Mesenteric fat pad (tissue), 1 donor: ENCODE data around the gene RPL10. TPM values are rescaled to one million over a fixed set of nuclear protein-coding genes. Genes with fewer than 3 reads are reported as not detected.
A peak's percentile ranks its signal among the peaks of the same experiment; 100 is the strongest.

Experiments used
- DNase-seq: peaks from one replicate; pipeline ENCODE4 v3.0.0-alpha.2; 2020; ENCODE audit warnings: low spot score
- total RNA-seq: library from RNA; stranded (reverse); fragmentation: NEBNext Ultra II Directional; extraction: Animal tissue kit (Norgen Biotek cat#: 25700); gene quantifications from one replicate; pipeline ENCODE4 v1.2.1, GENCODE V29; 2021
- donor health status: DM: yes; HTN: yes; CAD: no.

Gene RPL10
- total RNA-seq, 1 donor from 2014 or later = 2,424 TPM

DNA sequence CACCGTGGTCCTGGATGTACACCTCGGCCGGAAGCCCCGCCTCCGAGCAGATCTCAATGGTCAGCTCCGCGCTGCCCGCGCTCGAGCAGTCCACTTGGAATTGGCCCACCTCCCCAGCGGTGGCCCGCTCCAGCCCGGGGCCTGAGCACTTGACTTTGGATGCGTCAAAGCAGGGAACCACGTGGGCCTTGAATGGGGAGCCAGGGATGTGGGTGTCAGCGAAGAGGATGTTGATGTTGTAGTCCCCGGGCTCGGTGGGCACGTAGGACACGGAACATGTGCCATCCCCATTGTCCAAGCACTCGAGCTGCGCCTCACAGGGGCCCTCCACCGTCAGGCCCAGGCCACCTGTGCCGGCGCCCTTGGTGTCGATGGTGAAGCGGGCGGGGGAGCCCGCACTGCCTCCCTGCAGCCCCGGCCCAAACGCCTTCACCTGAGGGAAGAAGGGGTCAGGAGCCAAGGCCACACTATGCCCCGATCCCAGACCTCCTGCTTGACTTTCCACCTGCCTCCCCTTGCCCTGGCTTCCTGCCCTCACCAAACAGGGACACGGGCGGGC lies 37.9 kb upstream of the RPL10 start:
- no peak for DNase-seq

DNA sequence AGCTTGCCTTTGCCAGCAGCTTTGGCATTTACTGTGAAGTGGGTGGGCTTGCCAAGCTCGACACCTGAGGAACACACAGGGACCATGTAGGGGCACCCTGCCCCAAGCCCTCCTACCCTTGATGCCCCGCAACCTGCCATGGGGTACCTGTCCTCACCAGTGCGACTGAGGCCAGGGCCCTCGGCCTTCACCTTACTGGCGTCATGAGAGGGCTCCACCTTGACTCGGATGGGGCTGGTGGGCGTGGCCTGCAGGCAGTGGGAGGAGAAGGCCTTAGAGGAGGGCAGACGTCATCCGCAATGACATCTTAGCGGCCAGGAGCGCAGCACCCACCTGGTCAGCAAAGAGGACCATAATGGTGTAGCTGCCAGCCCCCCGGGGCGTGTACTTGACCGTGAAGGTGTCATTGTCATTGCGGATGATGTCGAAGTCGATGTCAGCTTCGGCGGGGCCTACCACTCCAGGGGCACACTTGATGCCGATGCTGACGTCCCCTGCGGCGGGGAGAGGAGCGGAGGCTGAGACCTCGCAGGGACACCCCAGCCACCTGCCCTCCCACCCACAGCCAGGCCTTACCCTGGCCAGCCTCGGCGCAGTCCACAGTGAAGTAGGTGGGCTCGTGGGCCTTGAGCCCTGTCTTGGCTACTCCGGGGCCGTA lies 36.0 kb upstream of the RPL10 start:
- DNase-seq = no peak

DNA sequence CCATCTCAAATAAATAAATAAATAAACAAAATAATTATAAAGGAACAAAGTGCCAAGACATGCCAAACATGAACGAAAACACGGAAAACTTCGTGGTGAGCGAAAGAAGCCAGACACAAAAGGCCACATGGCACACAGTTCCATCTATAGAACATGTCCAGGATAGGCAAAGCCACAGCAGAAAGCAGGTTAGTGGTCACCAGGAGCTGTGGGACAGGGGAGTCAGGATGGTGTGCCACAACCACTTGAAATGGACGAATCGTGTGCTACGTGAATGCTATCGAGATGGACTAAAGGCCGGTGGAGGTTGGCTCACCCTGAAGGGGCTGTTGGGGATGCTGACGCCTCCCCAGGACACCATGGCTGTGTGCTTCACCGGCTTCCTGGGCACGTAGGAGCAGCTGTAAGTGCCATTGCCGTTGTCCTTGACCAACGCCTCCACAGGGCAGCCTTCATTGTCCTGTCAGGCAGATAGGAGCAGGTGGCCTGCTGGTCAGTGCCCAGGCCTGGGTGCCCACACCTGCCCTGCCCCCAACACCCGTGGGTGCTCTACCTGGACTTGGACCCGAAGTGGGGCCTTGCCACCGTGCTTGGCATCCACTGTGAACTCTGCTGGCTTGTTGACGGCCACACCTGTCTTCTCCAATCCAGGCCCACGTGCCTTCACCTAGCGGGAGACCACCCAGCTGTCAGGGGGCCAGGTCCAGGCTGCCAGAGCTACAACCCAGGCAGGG lies 34.3 kb upstream of the RPL10 start:
- DNase-seq = no peak

DNA sequence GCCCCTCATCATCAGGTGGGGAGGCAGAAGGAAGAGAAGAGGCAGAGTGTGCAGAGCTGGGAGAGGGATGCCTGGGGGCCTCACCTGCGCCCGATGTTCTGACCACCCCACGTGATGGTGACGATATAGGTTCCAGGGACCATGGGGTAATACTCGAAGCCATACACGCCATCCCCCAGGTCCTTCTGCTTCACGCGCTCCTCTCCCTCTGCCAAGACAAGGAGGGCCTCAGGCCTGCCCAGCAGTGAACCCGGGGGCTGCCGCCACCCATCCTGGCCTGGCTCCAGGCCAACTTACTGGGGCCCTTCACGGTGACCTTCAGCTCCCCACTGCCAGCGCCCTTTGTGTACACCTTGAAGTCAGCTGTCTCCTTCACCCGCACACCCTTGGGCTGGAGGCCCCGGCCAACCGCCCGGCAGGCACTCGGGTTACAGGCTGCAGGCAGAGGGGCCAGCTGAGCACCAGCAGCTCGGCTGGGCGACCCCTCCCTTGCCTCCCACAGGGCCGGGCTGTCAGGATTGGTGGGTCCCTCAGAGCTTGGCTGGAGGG lies 33.1 kb upstream of the RPL10 start:
- DNase-seq = no peak

DNA sequence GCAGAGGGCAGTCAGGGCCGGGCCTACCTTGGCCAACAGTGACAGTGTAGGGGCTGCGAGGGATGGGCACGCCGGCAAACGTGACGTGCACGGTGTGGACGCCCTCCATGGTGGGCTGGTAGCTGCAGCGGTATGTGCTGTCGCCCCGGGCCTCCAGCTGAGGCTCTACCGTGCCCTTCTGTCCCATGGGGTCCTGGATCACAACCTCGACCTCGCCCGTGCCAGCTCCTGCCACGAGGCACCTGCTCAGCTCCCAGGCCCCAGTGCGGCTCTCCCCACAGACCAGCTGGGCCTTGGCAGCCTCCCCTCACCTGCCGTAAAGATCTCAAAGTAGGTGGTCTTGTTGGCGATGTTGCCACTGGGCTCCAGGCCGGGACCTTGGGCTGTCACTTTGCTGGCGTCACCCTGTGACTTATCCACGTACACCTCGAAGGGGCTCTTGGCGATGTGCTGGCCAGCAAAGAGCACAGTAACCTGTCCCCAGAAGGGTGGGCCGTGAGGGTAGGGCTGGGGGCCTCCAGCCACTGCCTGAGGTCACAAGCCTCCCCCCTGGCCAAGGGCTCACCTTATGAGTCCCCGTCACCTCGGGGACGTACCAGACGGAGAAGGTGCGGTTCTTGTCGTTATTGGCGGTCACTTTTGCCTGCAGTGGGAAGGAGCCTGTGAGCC lies 32.0 kb upstream of the RPL10 start:
- no peak for DNase-seq

DNA sequence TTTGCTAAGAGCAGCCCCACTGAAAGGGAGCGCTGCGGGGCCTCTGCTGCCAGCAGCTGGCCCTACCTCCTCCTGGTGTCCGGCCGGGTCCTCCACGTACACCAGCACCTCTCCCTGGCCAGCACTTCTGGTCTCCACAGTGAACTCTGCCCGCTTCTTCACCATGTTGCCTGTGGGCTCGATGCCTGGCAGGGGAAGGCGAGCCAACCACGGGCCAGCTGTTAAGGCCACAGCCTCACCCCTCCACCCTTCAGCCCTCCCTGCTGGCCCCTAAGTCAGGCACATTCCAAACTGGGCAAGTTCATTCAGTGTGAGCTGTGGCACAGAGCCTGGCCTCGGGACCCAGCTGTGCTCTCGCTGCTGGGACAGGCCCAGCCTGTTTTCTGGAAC lies 31.5 kb upstream of the RPL10 start:
- no peak for DNase-seq

DNA sequence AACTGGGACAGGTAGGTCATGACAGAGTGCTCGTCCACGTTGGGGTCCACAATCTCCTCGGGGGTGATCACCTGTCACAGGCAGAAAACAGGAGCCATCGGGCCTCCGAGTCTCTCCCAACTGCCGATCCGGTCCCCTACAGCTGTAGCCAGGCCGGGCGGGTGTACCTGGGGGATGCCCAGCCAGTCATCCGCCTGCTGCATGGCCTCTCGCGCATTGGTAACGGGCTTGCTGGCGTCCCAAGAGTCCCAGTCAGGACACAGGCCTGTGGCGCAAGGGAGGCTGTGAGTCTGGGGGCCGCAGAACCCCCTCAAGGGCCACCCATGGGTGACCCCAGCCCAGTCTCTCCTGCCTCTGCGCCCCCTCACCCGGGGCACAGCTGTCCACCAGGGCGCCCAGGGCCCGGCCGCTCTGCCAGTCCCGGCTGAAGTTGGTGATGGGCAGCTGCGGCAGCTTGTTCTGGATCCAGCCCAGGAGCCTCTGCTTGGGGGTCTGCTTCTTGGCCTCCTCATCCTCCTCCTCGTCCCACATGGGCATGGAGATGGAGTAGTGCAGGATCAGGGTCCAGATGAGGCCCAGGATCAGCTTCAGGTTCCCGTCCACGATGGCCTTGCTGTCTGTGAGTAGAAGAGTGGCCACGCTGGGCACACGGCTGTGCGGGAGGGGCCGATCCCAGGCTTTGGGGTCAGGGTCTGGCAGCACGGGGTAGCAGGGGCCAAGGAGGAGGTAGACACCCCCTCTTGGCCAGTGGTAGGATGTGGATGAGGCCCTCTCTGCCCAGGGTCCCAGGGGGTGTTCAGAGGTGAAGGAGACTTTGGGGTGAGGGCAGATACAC lies 30.5 kb upstream of the RPL10 start:
- DNase-seq = no peak

DNA sequence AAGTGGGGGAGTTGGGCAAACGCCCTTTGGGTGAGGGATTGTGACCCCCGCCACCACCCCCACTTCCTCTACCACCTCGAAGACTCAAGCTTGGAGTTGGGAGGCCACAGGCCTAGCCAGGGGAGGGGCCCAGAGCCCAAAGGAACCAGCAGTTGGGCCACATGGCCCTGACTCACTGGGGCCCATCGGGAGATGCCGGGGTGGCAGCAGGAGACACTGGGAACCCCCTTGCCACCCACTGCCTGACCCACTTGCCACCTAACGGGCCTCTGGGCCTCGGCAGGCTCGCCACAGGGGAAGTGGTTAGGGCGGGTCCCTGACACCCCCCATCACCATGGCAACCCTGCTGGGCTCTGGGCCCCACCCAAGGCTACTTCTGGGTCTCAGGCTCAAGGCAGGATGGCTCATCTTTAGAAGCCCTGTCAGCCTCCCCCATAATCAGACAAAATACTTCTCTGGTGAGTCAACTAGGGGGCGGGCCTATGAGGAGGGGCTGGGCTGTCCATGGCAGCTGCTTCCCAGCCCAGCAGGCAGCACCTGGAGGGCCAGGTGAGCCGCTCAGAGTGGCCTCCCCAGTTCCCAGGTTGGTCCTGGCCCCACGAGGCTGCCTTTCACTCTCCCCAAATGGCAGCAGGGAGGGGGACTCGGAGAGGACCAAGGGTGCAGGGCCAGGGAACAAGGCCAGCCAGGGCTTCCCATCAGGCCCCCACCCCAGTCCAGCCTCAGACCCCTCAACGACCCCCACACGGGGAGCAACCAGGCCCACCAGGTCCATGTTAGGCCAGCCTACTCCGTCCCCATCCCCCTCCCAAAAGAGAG lies 29.3 kb upstream of the RPL10 start:
- no peak for DNase-seq

DNA sequence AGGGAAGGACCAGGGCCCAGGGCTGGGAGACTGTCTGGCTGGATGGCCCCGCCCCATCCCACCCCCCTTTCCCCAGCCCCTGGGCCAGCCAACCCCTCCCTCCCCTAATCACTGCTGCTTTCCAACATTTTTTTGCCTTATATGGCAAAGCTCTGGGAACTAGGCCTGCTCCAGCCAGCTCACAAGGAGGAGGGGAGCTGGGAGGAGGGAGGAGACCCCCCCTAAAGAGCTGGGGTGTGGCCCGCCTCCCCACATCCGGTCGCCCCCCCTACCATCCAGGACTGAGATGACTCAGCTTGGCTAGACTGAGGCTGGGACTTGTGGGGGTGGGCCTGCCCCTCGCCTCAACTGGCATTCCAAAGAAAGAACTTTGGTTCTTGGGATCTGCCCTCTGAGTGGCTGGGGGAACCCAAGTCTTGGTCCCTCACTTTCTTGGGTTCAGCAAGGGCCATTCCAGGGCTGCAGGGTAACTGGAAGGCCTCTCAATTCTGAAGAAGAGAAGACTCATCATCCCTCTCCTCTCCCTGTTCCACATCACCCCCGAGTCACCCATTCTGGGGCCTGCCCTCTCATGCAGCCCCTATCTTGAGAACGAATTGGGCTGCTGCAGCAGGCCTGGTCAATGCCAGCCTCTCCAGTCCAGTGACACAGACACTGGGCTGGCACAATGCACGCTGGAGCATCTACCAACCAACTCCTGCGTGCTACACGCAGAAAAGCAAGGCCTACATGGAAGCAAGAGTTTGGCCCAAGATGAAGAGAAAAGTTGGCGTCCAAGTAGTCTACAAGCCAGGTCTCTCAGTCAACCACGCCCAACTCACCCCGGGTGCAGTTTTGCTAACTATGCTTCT lies 28.5 kb upstream of the RPL10 start:
- no peak for DNase-seq

DNA sequence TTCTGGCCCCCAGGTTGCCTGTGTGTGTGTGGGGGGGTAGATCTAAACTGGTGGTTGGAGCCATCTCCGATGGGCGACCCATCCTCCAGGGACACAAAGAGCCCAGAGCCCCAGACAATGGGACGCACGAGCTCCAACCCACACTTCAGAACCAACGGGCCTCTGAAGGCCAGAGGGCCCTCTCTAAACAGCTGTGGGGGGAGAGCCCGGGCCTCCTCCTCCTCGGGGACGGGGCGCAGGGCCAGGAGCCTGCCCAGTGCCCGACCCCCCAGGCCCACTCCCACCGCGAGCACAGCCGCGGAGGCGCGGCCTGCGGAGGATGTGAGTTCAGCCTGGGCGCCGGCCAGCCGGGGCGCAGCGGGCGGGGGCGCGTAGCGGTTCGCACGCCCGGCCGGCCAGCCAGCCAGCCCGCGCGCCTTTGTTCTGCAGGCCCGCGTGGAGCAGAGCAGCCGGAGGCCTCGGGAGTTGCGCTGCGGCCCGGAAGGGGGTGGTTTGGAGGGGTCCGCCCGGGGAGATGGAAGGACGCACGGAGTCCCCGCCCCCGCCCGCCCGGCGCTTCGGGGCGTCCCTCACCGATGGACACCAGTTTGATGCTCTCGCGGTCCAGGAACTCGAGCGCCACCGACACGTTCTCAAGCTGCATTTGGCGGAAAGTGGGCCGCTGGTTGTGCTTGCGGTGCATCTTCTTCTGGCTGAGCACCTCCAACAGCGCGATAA lies 27.7 kb upstream of the RPL10 start:
- DNase-seq = no peak

DNA sequence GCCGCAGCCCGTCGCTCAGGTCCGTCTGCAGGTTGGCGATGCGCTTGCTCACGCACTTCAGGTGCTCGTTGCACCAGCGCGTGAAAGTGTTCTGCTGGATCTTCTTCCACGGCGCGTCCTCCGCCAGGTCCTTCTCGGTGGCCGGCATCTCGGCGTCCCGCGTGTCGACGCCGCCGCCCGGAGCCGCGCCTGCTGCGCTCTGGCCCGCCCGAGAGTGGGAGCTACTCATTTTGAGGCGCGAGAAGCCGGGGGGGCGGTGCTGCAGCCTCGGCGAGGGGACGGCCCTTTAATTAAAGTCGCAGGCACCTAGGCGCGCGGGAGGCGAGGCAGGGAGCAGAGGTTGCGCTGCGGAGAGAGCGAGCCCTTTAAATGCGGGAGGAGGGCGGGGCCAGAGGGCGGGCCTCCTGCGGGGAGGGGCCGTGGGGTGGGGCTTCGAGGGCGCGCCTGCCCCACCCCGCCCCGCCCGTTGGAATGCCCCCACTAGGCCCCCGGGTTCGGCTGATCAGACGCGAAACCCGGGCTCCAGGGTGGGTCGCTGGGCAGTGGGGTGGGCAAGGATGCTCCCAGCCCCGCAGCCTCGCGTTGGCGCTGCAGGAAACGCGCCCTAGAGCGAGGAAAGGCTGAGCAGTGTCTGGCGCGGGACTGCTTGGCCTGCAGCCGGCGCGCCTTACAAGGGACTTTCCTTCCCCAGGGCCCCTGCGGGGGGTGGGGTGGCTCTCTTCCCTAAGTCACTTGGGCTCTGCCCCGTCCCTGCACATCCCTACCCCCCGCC lies 27.0 kb upstream of the RPL10 start:
- peak; percentile 96 for DNase-seq

DNA sequence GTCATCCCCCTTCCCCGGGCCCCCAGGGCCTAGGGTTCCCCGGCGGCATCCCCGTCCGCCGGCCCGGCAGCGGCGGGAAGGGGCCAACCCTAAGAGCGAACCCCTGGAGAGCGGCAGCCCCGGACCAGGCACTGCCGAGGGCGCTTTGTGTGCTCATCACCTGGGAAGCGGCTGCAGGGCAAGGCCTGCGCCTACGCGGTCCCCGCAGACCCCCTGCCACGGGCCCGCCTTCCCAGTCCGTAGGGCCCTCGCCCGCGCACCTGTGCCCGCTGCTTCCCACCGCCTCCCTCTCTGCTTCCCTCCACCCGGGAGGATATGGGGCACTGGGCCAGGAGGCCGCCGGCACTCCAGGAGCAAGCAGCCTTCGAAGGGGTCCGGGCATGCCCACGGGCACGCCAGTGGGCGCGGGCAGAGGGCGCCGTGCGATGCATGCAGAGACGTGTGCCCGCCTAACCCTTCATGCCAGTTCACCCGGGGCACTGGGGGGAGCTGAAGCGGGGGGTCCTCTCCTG lies 26.3 kb upstream of the RPL10 start:
- no peak for DNase-seq

DNA sequence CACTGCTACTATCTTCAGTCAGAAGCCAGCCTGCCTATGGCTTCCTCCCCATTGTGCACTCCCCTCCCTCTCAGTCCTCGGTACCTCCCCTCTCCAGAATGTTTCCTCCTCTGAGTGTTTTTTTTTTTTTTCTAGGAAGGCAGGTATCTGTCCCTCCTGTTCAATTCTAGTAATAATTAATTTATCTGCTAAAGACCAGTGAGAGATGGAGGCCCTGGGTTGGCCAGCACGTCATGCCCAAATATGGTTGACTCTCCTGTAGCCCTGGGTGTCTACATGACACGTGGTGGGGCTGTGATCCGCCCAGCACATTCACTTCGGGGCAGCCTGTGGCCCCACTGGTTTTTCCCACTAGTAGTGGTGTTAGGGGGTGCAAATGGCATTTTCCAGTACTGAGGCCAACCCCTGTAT lies 25.6 kb upstream of the RPL10 start:
- no peak for DNase-seq

DNA sequence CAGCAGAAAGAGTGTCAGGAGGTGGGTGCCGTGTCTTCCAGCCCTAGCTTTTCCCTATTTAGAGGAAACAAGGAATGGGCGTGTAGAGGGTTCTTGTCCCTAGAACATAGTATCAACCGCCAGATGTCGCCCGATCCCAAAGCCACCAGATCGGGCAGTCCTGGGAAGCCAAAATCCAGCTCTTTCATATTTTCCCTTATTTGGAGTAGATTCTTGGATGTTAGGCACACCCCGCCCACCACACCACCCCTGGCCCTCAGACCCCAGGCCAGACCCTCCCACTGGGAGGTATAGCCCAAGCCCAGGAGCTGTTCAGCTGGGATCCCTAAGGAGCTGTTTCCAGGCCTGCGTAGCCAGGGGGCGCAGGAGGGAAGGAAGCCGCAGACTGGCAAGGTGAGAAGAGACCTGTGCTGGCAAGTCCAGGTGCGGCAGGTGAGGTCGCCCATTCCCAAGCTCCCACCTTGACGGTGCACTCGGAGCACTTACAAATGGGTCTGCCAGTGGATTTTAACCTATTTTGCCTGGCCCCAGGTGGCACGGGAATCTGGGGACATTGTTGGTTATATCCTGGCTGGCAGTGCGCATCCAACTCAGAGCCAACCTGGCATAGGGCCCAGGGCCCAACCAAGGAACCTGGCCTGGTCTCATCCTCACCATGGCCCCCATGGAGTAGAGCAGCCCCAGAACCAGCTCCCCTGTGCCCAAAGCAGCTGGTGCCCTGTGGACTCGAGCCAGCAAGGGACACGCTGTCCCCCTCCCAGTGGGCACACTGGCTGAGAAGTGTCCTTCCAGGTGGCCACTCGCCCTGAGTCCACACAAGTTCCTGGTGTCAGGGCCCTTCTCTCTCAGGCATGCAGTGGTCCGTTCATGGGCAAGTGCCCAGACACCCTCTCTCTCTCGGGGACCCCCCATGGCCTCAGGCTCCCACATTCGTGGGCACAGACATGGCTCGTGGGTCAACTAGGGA lies 24.6 kb upstream of the RPL10 start:
- DNase-seq = no peak

DNA sequence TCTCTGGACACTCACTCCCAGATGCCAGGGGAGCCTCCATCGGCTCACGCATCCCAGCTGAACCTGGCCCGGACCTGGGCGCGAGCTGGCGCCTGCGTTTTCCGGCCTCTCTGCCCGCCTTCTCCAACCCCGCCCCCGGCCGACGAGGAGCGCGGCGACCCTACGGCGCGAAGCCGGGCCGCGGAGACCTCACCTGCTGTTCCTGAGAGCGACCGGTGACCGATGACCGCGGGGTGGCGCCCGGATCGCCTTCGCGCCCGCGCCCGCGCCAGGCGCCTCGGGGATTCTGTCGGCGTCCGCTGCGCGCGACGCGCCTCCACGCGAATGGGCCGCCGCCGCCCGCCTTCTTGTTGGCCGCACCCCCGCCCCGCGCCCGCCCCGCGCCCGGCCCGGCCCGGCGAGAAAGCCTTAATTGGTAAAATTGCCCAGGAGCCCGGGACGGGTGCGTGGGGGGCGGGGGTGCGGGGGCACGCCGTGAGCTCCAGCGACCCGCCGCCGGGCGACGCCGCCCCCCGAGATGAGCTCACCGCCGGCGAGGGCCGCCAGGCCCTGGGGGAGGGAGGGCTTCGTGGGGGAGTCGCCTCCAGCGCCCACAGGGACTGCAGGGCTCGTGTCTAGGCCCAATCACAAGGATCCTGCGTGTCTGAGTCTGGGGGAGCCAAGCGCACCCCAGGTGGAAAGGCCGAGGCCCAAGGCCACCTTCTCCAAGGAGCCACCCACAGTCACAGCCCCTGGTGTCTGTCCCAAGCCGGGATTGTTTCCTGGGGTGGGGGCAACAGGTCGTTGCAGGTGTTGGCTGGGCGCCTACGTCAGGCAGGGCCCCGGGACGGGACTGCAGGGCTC lies 23.6 kb upstream of the RPL10 start, which contains the start of gene FLNA:
TSS of gene FLNA (minus strand) at position 322 of the 843 bp plus-strand sequence. CDS start 3,389 bp downstream, outside the sequence.
- DNase-seq = no peak
